ENCODE data around the gene SLC22A7.

DNA sequence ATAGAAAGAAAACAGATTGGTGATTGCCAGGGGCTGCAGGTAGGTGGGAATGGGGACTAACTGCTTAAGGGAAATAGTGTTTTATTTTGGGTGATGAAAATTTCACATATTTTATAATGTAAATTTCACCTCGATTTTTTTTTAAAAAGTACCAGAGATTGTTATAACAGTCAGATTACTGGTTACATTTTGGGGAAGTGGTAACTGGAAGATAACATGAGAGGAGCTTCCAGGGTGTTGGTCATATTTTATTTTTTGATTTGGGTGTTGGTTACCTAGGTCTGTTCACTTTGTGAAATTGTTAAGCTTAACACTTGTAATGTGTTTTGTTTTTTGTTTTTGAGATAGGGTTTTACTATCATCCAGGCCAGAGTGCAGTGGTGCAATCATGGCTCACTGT, 27.8 kb downstream of the SLC22A7 start:
- TF ChIP-seq, protein P1, sequence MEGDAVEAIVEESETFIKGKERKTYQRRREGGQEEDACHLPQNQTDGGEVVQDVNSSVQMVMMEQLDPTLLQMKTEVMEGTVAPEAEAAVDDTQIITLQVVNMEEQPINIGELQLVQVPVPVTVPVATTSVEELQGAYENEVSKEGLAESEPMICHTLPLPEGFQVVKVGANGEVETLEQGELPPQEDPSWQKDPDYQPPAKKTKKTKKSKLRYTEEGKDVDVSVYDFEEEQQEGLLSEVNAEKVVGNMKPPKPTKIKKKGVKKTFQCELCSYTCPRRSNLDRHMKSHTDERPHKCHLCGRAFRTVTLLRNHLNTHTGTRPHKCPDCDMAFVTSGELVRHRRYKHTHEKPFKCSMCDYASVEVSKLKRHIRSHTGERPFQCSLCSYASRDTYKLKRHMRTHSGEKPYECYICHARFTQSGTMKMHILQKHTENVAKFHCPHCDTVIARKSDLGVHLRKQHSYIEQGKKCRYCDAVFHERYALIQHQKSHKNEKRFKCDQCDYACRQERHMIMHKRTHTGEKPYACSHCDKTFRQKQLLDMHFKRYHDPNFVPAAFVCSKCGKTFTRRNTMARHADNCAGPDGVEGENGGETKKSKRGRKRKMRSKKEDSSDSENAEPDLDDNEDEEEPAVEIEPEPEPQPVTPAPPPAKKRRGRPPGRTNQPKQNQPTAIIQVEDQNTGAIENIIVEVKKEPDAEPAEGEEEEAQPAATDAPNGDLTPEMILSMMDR (conservative IDR thresholded peaks at IDR 0.05) = no peak
- TF ChIP-seq EZH2 (IDR thresholded peaks at IDR 0.05; ENCODE audit: low read depth) = no peak

Data from PC-9 (cell line).